Stimulated activated CD4-positive, alpha-beta T cell treated with anti-CD3 and anti-CD28 coated beads, Interleukin-15, amount 100 ng/mL, for 24 hours (primary cell): ENCODE measurements around the gene RPS14.
"Not testable (repeated sequence)": the region's sequence is repeated elsewhere in the genome, so short reads cannot be mapped to it uniquely, and the experiment has no call there.

ENCODE experiments used
- DNase-seq: peaks from one replicate; pipeline ENCODE4 v3.0.0-alpha.2; 2020

RPS14 gene

DNA sequence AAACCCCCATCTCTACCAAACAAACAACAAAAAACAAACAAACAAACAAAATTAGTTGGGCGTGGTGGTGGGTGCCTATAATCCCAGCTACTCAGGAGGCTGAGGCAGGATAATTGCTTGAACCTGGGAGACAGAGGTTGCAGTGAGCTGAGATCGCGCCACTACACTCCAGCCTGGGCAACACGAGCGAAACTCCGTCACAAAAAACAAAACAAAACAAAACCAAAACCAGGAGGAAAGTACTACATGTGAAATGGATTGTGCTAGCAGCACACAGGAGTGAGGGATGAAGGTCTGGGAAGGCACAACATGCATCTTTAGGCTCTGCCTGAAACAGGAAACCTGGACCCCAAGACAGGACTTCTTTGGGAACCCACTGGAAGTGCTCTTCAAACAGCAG lies 27.0 kb upstream of the RPS14 start:
- DNase-seq = not testable (repeated sequence)

GRCh38 chr5:150473673-150474358 lies 24.3 kb upstream of the RPS14 start:
- no peak for DNase-seq

DNA sequence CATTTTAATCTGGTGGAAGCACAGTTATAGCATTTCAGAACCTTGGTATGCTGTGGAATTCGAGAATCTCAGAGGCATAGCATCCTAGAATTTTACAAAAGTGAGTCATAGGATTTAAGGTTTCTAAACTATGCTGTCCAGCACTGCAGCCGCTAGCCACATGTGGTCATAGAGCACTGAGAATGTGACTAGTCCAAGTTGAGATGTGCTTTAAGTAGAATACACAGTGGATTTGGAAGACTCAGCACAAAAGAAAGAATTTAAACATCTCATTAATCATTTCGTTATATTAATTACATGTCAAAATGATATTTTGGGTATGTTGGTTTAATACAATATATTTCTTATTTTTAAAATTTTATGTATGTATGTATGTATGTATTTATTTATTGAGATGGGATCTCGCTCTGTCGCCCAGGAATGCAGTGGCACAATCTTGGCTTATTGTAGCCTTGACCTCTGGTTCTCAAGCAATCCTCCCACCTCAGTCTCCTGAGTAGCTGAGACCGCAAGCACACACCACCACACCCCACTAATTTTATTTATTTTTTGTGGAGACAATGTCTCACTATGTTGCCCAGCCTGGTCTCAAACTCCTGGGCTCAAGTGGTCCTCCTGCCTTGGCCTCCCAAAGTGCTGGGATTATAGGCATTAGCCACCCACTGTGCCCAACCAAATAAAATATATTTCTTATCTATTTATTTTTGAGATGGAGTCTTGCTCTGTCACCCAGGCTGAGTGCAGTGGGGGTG lies 20.4 kb upstream of the RPS14 start:
- DNase-seq = no peak

- no peak for DNase-seq
Measured at GRCh38 chr5:150468206-150468605, 18.7 kb upstream of the RPS14 start.

DNA sequence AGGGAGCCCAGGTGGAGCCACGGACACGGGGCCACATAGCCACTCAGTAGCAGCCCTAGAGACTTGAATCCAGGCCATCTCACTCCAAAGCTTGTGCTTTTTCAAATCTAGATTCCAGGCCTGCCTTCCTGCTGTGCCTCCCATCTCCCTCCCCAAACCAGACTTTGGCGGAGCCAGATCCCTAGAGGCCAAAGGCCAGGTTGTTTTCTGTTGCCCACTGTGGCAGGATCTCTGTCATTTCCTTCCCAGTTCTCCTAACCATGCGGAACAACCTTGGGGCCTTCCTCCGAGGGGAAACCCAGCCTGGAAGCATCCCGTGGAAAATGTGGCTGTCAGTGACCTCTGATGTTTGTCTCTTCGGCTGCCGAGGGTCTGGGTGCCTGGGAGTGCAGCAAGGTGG lies 16.4 kb upstream of the RPS14 start:
- no peak for DNase-seq

- DNase-seq = no peak
Measured at GRCh38 chr5:150464554-150465012, 15.0 kb upstream of the RPS14 start.

GRCh38 chr5:150461231-150461630 lies 11.7 kb upstream of the RPS14 start:
- DNase-seq = peak; percentile 11

GRCh38 chr5:150460781-150461180 lies 11.2 kb upstream of the RPS14 start:
- no peak for DNase-seq

GRCh38 chr5:150458802-150459557 lies 9.4 kb upstream of the RPS14 start:
- peak; percentile 90 for DNase-seq

- DNase-seq = no peak
Measured at GRCh38 chr5:150457562-150458240, 8.2 kb upstream of the RPS14 start.

GRCh38 chr5:150457121-150457520 lies 7.6 kb upstream of the RPS14 start:
- peak; percentile 14 for DNase-seq

- DNase-seq = no peak
Measured at GRCh38 chr5:150454492-150455229, 5.1 kb upstream of the RPS14 start.

DNA sequence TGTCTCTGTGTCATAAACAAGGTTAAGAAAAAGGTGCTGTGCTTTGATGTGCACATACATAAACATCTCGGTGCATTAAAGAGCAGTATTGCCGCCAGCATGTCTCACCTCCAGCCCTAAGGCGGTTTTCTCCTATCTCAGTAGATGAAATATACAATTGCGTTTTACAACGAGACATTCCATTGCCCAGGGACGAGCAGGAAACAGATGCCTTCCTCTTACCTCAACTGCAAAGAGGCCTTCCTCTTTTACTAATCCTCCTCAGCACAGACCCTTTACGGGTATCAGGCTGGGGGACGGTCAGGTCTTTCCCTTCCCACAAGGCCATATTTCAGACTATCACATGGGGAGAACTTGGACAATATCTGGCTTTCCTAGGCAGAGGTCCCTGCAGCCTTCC lies 4.5 kb upstream of the RPS14 start:
- DNase-seq = not testable (repeated sequence)

- DNase-seq = no peak
Measured at GRCh38 chr5:150452914-150453313, 3.4 kb upstream of the RPS14 start.

GRCh38 chr5:150451594-150451993 lies 2.1 kb upstream of the RPS14 start:
- no peak for DNase-seq

DNA sequence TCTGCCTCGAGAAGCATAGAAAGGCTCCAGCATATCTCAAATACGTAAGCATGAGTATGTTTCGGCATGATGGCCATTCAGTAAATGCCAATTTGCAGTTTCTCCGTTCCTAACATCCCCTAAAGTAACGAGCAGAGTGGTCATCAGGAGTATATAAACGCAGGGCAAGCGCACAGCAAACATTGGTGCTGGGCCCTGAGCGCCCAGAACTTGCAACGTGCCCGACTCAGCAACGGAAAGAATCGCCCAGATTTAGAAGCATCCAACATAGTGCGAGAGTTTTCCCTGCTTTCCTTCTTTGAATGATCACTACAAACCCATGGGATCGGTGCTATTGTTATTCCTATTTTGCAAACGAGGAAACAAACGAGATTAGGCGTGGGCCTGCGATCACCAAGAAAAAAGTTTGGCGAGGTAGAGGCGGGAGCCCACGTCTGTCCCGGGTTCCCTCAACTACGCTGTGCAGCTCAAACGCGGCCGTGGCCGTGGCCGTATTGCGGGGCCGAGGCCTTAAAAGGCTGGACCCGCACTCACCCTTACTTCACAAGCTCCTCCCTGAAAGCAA lies 505 bp downstream of the RPS14 start:
- DNase-seq = peak; percentile 27

GRCh38 chr5:150448334-150448733 lies 1.2 kb downstream of the RPS14 start:
- peak; percentile 8 for DNase-seq

- no peak for DNase-seq
Measured at GRCh38 chr5:150447188-150447587, 2.4 kb downstream of the RPS14 start.

- DNase-seq = peak; percentile 18
Measured at GRCh38 chr5:150446583-150446982, 3.0 kb downstream of the RPS14 start.

- DNase-seq = no peak
Measured at GRCh38 chr5:150446088-150446487, 3.5 kb downstream of the RPS14 start.

- peak; percentile 21 for DNase-seq
Measured at GRCh38 chr5:150444770-150445169, 4.8 kb downstream of the RPS14 start.
